ENCODE results near the gene SLC9B1.
A peak's percentile ranks its signal among the peaks of the same experiment; 100 is the strongest.

Gene SLC9B1

GRCh38 chr4:103019308-103020124 lies at the start of gene SLC9B1:
TSS of gene SLC9B1 (minus strand) at chr4:103019705. CDS start at chr4:102991711, 27,994 bp downstream.
- Histone ChIP-seq H3K9ac (ENCODE audit: low read depth, low read length) (peak within 1 kb of the TSS; percentile 97), H3K9me3 (ENCODE audit: control insufficient read depth, insufficient read depth, low read length) (peaks cover 5% of the 10 kb centered on the region; the same call in 1 of the 2 replicates), H3K36me3 (ENCODE audit: insufficient read depth, low read length) (no peaks in the 10 kb centered on the region), H3K4me1 (ENCODE audit: insufficient read depth, low read length) (no peaks in the 10 kb centered on the region)

GRCh38 chr4:103067841-103068547 lies 48.5 kb upstream of the SLC9B1 start:
- Histone ChIP-seq H3K4me1 (ENCODE audit: insufficient read depth, low read length) (no peaks in the 10 kb centered on the region), H3K9ac (ENCODE audit: low read depth, low read length) (no peak overlapping the region), H3K9me3 (ENCODE audit: control insufficient read depth, insufficient read depth, low read length) (no peaks in the 10 kb centered on the region), H3K36me3 (ENCODE audit: insufficient read depth, low read length) (no peaks in the 10 kb centered on the region)

- H3K36me3 ChIP-seq (ENCODE audit: insufficient read depth, low read length): no peaks in the 10 kb centered on the region
Observed at GRCh38 chr4:103060453-103061148, 41.1 kb upstream of the SLC9B1 start.

GRCh38 chr4:103054030-103054429 lies 34.5 kb upstream of the SLC9B1 start:
- H3K9me3 ChIP-seq (ENCODE audit: control insufficient read depth, insufficient read depth, low read length): no peaks in the 10 kb centered on the region
- no peak overlapping the region for H3K9ac ChIP-seq (ENCODE audit: low read depth, low read length)

More at GRCh38 chr4:103060453-103061148, 41.1 kb upstream of the SLC9B1 start:
- Histone ChIP-seq H3K4me1 (ENCODE audit: insufficient read depth, low read length) (no peaks in the 10 kb centered on the region), H3K9ac (ENCODE audit: low read depth, low read length) (no peak overlapping the region), H3K9me3 (ENCODE audit: control insufficient read depth, insufficient read depth, low read length) (no peaks in the 10 kb centered on the region)

GRCh38 chr4:103052779-103053178 lies 33.3 kb upstream of the SLC9B1 start:
- Histone ChIP-seq H3K36me3 (ENCODE audit: insufficient read depth, low read length) (no peaks in the 10 kb centered on the region), H3K9ac (ENCODE audit: low read depth, low read length) (no peak overlapping the region), H3K4me1 (ENCODE audit: insufficient read depth, low read length) (no peaks in the 10 kb centered on the region), H3K9me3 (ENCODE audit: control insufficient read depth, insufficient read depth, low read length) (no peaks in the 10 kb centered on the region)

More at GRCh38 chr4:103054030-103054429, 34.5 kb upstream of the SLC9B1 start:
- H3K36me3 ChIP-seq (ENCODE audit: insufficient read depth, low read length): no peaks in the 10 kb centered on the region
- no peaks in the 10 kb centered on the region for H3K4me1 ChIP-seq (ENCODE audit: insufficient read depth, low read length)

GRCh38 chr4:103052145-103052544 lies 32.6 kb upstream of the SLC9B1 start:
- H3K4me1 ChIP-seq (ENCODE audit: insufficient read depth, low read length): no peaks in the 10 kb centered on the region
- H3K9ac ChIP-seq (ENCODE audit: low read depth, low read length): no peak overlapping the region
- no peaks in the 10 kb centered on the region for H3K9me3 ChIP-seq (ENCODE audit: control insufficient read depth, insufficient read depth, low read length)
- no peaks in the 10 kb centered on the region for H3K36me3 ChIP-seq (ENCODE audit: insufficient read depth, low read length)

GRCh38 chr4:103050736-103051436 lies 31.4 kb upstream of the SLC9B1 start:
- no peaks in the 10 kb centered on the region for H3K9me3 ChIP-seq (ENCODE audit: control insufficient read depth, insufficient read depth, low read length)
- no peak overlapping the region for H3K9ac ChIP-seq (ENCODE audit: low read depth, low read length)
- no peaks in the 10 kb centered on the region for H3K36me3 ChIP-seq (ENCODE audit: insufficient read depth, low read length)
- H3K4me1 ChIP-seq (ENCODE audit: insufficient read depth, low read length): no peaks in the 10 kb centered on the region

GRCh38 chr4:103046416-103047290 lies 27.1 kb upstream of the SLC9B1 start:
- Histone ChIP-seq H3K36me3 (ENCODE audit: insufficient read depth, low read length) (no peaks in the 10 kb centered on the region), H3K4me1 (ENCODE audit: insufficient read depth, low read length) (no peaks in the 10 kb centered on the region), H3K9me3 (ENCODE audit: control insufficient read depth, insufficient read depth, low read length) (no peaks in the 10 kb centered on the region), H3K9ac (ENCODE audit: low read depth, low read length) (no peak overlapping the region)

GRCh38 chr4:103044183-103044582 lies 24.7 kb upstream of the SLC9B1 start:
- Histone ChIP-seq H3K4me1 (ENCODE audit: insufficient read depth, low read length) (no peaks in the 10 kb centered on the region), H3K36me3 (ENCODE audit: insufficient read depth, low read length) (no peaks in the 10 kb centered on the region), H3K9me3 (ENCODE audit: control insufficient read depth, insufficient read depth, low read length) (no peaks in the 10 kb centered on the region), H3K9ac (ENCODE audit: low read depth, low read length) (no peak overlapping the region)

- H3K4me1 ChIP-seq (ENCODE audit: insufficient read depth, low read length): no peaks in the 10 kb centered on the region
- H3K9ac ChIP-seq (ENCODE audit: low read depth, low read length): no peak overlapping the region
- H3K9me3 ChIP-seq (ENCODE audit: control insufficient read depth, insufficient read depth, low read length): no peaks in the 10 kb centered on the region
- H3K36me3 ChIP-seq (ENCODE audit: insufficient read depth, low read length): no peaks in the 10 kb centered on the region
Observed at GRCh38 chr4:103036169-103036568, 16.7 kb upstream of the SLC9B1 start.

- no peaks in the 10 kb centered on the region for H3K36me3 ChIP-seq (ENCODE audit: insufficient read depth, low read length)
- H3K9ac ChIP-seq (ENCODE audit: low read depth, low read length): no peak overlapping the region
- no peaks in the 10 kb centered on the region for H3K9me3 ChIP-seq (ENCODE audit: control insufficient read depth, insufficient read depth, low read length)
- H3K4me1 ChIP-seq (ENCODE audit: insufficient read depth, low read length): no peaks in the 10 kb centered on the region
Observed at GRCh38 chr4:103032574-103032973, 13.1 kb upstream of the SLC9B1 start.

- Histone ChIP-seq H3K9ac (ENCODE audit: low read depth, low read length) (no peak overlapping the region), H3K4me1 (ENCODE audit: insufficient read depth, low read length) (no peaks in the 10 kb centered on the region), H3K9me3 (ENCODE audit: control insufficient read depth, insufficient read depth, low read length) (no peaks in the 10 kb centered on the region), H3K36me3 (ENCODE audit: insufficient read depth, low read length) (no peaks in the 10 kb centered on the region)
Observed at GRCh38 chr4:103030791-103031190, 11.3 kb upstream of the SLC9B1 start.

GRCh38 chr4:103029300-103029699 lies 9.8 kb upstream of the SLC9B1 start:
- Histone ChIP-seq H3K36me3 (ENCODE audit: insufficient read depth, low read length) (no peaks in the 10 kb centered on the region), H3K4me1 (ENCODE audit: insufficient read depth, low read length) (no peaks in the 10 kb centered on the region), H3K9ac (ENCODE audit: low read depth, low read length) (no peak overlapping the region), H3K9me3 (ENCODE audit: control insufficient read depth, insufficient read depth, low read length) (no peaks in the 10 kb centered on the region)

All from ES-I3 (cell line).